Pulmonary artery endothelial cell (primary cell): ENCODE measurements around the gene CCDC126. TPM values are rescaled to one million over a fixed set of nuclear protein-coding genes. Genes with fewer than 3 reads are reported as not detected.

Experiments used
- total RNA-seq: library from RNA; depleted of rRNA; stranded (reverse); fragments of >200 nt; gene quantifications from 2 replicates; pipeline ENCODE4 v1.2.3, GENCODE V29; 2014

CCDC126 gene
- total RNA-seq, 1 donor from 2014 or later: 11.5 TPM

Other genes starting within 250 kb of the CCDC126 start
- gene IGF2BP3, start 126.9 kb upstream of the CCDC126 start, total RNA-seq: 58.8 and 81.2 TPM in 2 replicates
- gene TRA2A, start 65.4 kb upstream of the CCDC126 start, total RNA-seq: 34.3 and 47.4 TPM in 2 replicates
- gene FAM221A, start 82.8 kb downstream of the CCDC126 start, total RNA-seq: 5.3 and 8.4 TPM in 2 replicates
- gene STK31, start 112.8 kb downstream of the CCDC126 start, total RNA-seq: 0.07 TPM in 1 of 2 replicates, not detected in the other